ENCODE results near the gene IRF7.

The IRF7 gene

DNA sequence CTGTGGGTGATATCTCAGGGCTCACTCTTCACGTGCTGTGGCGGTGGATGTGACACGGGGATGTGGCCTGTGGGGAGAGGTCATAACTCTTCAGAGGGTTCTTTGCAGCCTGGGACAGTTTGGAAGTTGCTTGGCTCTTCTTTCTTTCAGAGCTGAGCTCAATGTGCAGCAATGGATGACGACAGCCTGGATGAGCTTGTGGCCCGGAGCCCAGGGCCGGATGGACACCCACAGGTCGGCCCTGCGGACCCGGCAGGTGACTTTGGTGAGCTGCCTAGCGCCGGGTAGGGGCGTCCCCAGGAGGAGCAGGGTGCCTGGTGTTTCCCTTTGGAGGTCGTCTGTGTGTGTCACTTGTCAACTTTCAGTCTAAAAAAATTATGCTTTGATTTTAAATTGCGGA, 34.4 kb downstream of the IRF7 start:
- TF ChIP-seq, protein P1, sequence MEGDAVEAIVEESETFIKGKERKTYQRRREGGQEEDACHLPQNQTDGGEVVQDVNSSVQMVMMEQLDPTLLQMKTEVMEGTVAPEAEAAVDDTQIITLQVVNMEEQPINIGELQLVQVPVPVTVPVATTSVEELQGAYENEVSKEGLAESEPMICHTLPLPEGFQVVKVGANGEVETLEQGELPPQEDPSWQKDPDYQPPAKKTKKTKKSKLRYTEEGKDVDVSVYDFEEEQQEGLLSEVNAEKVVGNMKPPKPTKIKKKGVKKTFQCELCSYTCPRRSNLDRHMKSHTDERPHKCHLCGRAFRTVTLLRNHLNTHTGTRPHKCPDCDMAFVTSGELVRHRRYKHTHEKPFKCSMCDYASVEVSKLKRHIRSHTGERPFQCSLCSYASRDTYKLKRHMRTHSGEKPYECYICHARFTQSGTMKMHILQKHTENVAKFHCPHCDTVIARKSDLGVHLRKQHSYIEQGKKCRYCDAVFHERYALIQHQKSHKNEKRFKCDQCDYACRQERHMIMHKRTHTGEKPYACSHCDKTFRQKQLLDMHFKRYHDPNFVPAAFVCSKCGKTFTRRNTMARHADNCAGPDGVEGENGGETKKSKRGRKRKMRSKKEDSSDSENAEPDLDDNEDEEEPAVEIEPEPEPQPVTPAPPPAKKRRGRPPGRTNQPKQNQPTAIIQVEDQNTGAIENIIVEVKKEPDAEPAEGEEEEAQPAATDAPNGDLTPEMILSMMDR (IDR thresholded peaks at IDR 0.05; ENCODE audit: low read depth, low read length) = no peak
- H3K4me3 ChIP-seq (ENCODE audit: low read depth, low read length) = no peak overlapping the region
- no peaks in the 10 kb centered on the region for H3K27me3 ChIP-seq (ENCODE audit: insufficient read depth, low read depth, severe bottlenecking)
- H3K27ac ChIP-seq = peak overlapping the region; percentile 90
- no peaks in the 10 kb centered on the region for H3K9me3 ChIP-seq (ENCODE audit: severe bottlenecking)
- H3K36me3 ChIP-seq = peaks cover 57% of the 10 kb centered on the region
- DNase-seq = no peak

DNA sequence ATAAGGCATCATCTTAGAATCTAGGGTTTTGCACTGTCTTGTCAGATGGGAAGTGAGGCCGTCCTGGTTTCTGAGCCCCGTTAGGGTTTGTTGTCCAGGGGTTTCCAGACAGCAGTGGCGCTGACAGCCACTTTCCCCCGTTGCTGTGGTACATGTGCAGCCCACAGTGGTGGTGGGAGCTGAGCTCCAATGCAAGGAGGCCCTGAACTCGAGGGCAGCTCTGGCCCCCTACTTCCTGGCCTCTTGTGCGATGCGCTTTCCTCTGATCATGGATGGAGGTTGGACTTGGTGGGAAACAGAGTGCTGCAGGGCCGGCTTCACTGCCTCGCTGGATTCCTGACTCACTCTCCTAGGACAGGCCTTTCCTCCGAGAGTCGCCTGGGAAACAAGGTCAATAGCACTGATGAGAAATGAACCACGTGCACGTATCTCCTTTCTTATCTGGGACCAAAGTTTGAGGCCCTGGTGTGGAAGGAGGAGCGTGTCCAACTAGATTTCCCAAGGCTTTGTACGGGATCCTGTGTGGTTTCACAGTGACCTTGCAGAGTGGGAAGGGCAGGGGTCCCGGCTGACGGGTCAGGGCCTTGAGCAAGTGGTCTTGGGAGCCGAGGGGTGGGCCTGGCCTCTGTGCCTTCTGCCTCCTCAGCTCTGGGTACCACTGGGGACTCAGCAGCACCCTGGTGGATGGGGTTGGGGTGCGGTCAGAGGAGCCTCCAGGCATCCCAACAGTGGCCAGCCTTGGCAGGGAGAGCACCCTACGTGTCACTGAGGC, 35.7 kb downstream of the IRF7 start:
- no peak overlapping the region for H3K27ac ChIP-seq
- H3K4me3 ChIP-seq (ENCODE audit: low read depth, low read length) = no peak overlapping the region
- no peaks in the 10 kb centered on the region for H3K27me3 ChIP-seq (ENCODE audit: insufficient read depth, low read depth, severe bottlenecking)

DNA sequence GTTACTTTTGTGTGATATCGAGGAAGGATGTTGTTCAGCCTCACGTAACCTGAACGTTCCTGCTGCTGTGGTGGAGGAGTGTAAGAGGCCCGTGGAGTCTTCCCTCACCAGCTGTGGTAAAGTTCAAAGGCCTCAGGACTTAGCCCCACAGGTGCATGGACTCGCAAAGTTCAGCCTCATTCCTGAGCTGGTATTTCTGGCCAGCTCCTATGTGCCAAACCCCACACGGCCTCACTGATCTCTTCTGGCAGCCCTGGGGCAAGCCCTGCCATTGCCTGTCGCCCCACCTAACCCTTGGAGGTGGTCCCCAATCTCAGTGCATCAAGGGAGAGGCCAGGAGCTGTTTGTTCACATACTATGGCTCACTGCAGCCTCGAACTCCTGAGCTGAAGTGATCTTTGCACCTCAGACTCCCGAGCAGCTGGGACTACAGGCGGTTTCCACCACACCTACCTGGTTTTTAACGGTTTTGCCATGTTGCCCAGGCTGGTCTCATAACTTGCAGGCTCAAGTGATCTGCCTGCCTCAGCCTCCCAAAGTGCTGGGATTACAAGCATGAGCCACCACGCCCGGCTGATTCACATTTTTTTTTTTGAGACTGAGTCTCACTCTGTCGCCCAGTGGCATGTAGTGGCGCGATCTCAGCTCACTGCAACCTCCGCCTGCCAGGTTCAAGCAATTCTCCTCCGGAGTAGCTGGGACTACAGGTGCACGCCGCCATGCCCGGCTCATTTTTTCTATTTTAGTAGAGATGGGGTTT, 37.3 kb downstream of the IRF7 start:
- Histone ChIP-seq H3K9me3 (ENCODE audit: severe bottlenecking) (no peaks in the 10 kb centered on the region), H3K27me3 (ENCODE audit: insufficient read depth, low read depth, severe bottlenecking) (no peaks in the 10 kb centered on the region), H3K4me3 (ENCODE audit: low read depth, low read length) (no peak overlapping the region), H3K36me3 (peaks cover 40% of the 10 kb centered on the region), H3K27ac (no peak overlapping the region)
- TF ChIP-seq, protein P1 (IDR thresholded peaks at IDR 0.05; ENCODE audit: low read depth, low read length) = no peak
- DNase-seq = no peak

More for the DNA sequence above, 35.7 kb downstream of the IRF7 start:
- DNase-seq = no peak
- TF ChIP-seq, protein P1 (IDR thresholded peaks at IDR 0.05; ENCODE audit: low read depth, low read length) = no peak
- H3K9me3 ChIP-seq (ENCODE audit: severe bottlenecking) = no peaks in the 10 kb centered on the region
- H3K36me3 ChIP-seq = peaks cover 50% of the 10 kb centered on the region

DNA sequence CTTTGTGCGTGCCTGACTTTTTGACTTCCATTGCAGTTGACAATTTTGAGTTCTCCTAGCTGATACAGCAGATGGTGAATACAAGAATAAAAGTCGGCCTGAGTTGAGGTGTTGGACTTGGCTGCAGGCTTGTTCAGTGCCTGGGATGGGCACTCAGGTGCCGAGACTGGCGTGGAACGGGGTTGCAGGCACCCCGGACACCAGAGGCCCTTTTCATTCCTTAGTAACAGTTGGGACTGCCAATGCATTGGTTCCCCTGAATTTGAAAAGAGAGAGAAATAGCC, 38.2 kb downstream of the IRF7 start:
- H3K9me3 ChIP-seq (ENCODE audit: severe bottlenecking) = no peaks in the 10 kb centered on the region
- H3K4me3 ChIP-seq (ENCODE audit: low read depth, low read length) = peak overlapping the region; percentile 76
- TF ChIP-seq, protein P1 (IDR thresholded peaks at IDR 0.05; ENCODE audit: low read depth, low read length) = no peak
- no peak for DNase-seq
- no peaks in the 10 kb centered on the region for H3K27me3 ChIP-seq (ENCODE audit: insufficient read depth, low read depth, severe bottlenecking)
- H3K27ac ChIP-seq = peak overlapping the region; percentile 79; the same call in 1 of the 2 replicates
- H3K36me3 ChIP-seq = peaks cover 31% of the 10 kb centered on the region

DNA sequence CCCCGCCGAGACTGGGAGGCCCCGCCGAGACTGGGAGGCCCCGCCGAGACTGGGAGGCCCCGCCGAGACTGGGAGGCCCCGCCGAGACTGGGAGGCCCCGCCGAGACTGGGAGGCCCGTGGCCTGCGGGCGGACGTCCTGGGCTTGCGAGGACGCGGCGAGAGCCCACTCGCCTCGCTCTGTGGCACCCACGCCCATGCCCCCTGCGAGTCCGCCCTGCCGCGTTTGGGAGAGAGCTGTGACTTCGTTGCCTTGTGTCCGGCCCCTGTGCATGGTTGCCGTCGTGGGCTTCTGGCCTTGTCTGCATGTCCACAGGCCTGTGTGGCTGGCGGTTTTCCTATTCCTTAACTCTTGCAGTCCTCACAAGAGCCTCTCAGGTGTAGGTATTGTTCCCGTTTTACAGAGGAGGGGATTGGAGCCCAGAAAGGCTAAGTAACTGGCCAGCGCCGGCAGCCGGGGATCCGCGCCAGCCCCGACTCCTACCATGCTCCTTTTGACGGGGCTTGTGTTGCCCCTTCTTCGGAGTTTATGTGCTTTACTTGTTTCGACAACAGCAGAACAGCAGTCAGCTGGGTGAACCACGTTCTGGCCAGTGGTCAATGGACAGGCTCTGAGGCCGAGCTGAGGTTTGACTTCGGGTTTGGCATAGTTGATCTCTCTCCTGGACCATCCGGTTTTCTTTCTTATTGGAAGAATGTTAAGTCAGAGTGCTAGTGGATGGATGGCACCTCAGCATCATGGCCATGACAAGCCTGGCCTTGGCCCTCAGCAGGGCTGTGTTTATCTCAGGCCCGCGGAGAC, 38.7 kb downstream of the IRF7 start:
- TF ChIP-seq, protein P1 (IDR thresholded peaks at IDR 0.05; ENCODE audit: low read depth, low read length) = no peak
- H3K4me3 ChIP-seq (ENCODE audit: low read depth, low read length) = peak overlapping the region; percentile 76
- H3K27ac ChIP-seq = peak overlapping the region; percentile 79
- no peaks in the 10 kb centered on the region for H3K27me3 ChIP-seq (ENCODE audit: insufficient read depth, low read depth, severe bottlenecking)
- H3K36me3 ChIP-seq = peaks cover 28% of the 10 kb centered on the region
- DNase-seq = no peak
- no peaks in the 10 kb centered on the region for H3K9me3 ChIP-seq (ENCODE audit: severe bottlenecking)
